Measurements from ENCODE around the gene NDUFV2. TPM values are rescaled to one million over a fixed set of nuclear protein-coding genes. Genes with fewer than 3 reads are reported as not detected.

NDUFV2 gene
- total and polyA plus RNA-seq, 2 of the 13 experiments (the other 11 are each of a cell fraction or from before 2014, with no cell fraction given), result 216 to 299 TPM

DNA sequence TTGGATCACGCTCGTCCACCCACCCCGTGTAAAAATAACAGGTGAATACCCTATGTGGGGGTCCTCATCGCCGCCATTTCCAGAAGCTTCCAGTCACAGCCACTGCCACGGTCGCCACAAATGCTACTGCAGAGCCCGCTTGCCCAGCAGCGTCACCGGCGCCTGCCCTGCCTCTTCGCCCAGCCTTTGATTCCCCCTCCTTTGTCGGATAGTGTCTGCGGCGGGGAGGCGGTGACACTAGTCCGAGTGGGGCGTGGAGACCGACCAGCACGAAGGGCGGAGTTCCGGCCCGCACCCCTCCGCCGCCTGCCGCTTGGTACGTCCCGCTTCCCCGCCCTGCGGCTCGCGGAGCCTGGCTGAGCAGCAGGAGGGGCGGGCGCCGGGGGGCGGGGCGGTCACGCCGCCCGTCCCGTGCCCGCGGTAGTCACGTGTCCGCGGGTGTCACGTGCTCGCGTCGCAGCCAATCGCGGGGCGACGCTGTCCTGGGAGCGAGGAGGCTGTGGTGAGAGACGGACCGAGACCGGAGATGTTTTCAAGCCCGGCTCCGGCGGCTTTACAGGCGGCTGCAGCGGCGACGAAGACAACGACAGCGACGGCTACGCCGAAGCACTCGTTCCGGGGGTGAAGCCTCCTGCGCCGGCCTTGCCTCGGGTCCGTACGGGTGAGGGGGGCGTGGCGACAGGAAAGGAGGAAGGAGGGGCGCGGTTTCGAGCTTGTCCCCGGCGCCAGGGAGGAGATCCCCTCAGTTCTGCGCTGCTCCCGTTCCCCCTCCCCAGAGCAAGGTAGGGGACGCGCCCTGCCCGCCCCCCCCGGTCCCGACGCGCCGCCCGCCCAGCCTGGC lies 34.0 kb downstream of the NDUFV2 start, which contains the start of gene ANKRD12 (continued):
- TF ChIP-seq ZNF20 (CRISPR knock-in tag; IDR thresholded peaks at IDR 0.05), result no peak
- 0 out of 2 replicates have a peak, but pooled peaks have one; percentile 51 for TF ChIP-seq ZHX1 (CRISPR knock-in tag; IDR thresholded peaks at IDR 0.05; ENCODE audit: low read depth)
- TF ChIP-seq ZNF512 (CRISPR knock-in tag; IDR thresholded peaks at IDR 0.05), result no peak
- no peak; the same call in 1 of the 2 replicates for TF ChIP-seq HIVEP1 (CRISPR knock-in tag; IDR thresholded peaks at IDR 0.05)
- no peak for TF ChIP-seq ZNF552 (CRISPR knock-in tag; IDR thresholded peaks at IDR 0.05; ENCODE audit: borderline replicate concordance)
- TF ChIP-seq SMARCC2 (IDR thresholded peaks at IDR 0.05), result no peak
- no peak for TF ChIP-seq SRSF1 (optimal IDR thresholded peaks at IDR 0.05; ENCODE audit: low read depth, low read length)
- TF ChIP-seq ZBTB25 (CRISPR knock-in tag; IDR thresholded peaks at IDR 0.05), result peak; percentile 94
- TF ChIP-seq HMG20A (CRISPR knock-in tag; IDR thresholded peaks at IDR 0.05; ENCODE audit: borderline replicate concordance), result peak; percentile 51
- TF ChIP-seq, protein P1, sequence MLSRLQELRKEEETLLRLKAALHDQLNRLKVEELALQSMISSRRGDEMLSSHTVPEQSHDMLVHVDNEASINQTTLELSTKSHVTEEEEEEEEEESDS (CRISPR knock-in tag; IDR thresholded peaks at IDR 0.05; ENCODE audit: borderline replicate concordance), result no peak
- no peak for TF ChIP-seq SMARCE1 (IDR thresholded peaks at IDR 0.05; ENCODE audit: borderline replicate concordance)
- TF ChIP-seq ZNF709 (CRISPR knock-in tag; IDR thresholded peaks at IDR 0.05), result peak; percentile 61
- no peak for TF ChIP-seq PTBP1 (IDR thresholded peaks at IDR 0.05; ENCODE audit: low read depth, low read length, poor library complexity, severe bottlenecking)
- TF ChIP-seq GABPB1 (CRISPR knock-in tag; IDR thresholded peaks at IDR 0.05), result peak; percentile 95
- TF ChIP-seq ZC3H4 (CRISPR knock-in tag; IDR thresholded peaks at IDR 0.05; ENCODE audit: borderline replicate concordance), result 0 out of 2 replicates have a peak, but pooled peaks have one; percentile 7
- 0 out of 2 replicates have a peak, but pooled peaks have one; percentile 13 for TF ChIP-seq ELF1 (CRISPR knock-in tag; IDR thresholded peaks at IDR 0.05)
- no peak for TF ChIP-seq POLR2AphosphoS2 (IDR thresholded peaks at IDR 0.05; ENCODE audit: low read depth, low read length)
- TF ChIP-seq ZNF207 (IDR thresholded peaks at IDR 0.05; ENCODE audit: borderline replicate concordance), result no peak
- no peak for TF ChIP-seq ZNF570 (CRISPR knock-in tag; IDR thresholded peaks at IDR 0.05; ENCODE audit: borderline replicate concordance)
- no peak for TF ChIP-seq RBAK (CRISPR knock-in tag; IDR thresholded peaks at IDR 0.05)
- no peak for TF ChIP-seq PRDM4 (CRISPR knock-in tag; IDR thresholded peaks at IDR 0.05; ENCODE audit: borderline replicate concordance)
